Measurements from ENCODE around the gene ACAD9. TPM values are rescaled to one million over a fixed set of nuclear protein-coding genes. Genes with fewer than 3 reads are reported as not detected.

The ACAD9 gene
- total and polyA plus RNA-seq, 2 donors (not counting 1 experiment from before 2014, with no cell fraction given) = 33.6 to 41.6 TPM

- Histone ChIP-seq H3K27ac (ENCODE audit: insufficient read depth, low read length) (no peak overlapping the region), H3K9ac (ENCODE audit: insufficient read depth, low read length) (no peak overlapping the region), H2AFZ (ENCODE audit: low read length) (peak overlapping the region; percentile 10), H3K9me3 (ENCODE audit: control insufficient read depth, insufficient read depth, low read depth, low read length) (no peaks in the 10 kb centered on the region), H3K36me3 (ENCODE audit: control insufficient read depth, insufficient read depth, low read length) (no peaks in the 10 kb centered on the region), H3K4me3 (replicated peaks in 1 of 4; ENCODE audit: control extremely low read depth in 1 of 4, insufficient read depth in 1 of 4, low read depth in 3 of 4, low read length in 4 of 4) (peak overlapping the region; percentile 2 to 50 (median 32)), H3K27me3 (ENCODE audit: control insufficient read depth, insufficient read depth, low read length) (no peaks in the 10 kb centered on the region), H3K79me2 (ENCODE audit: control insufficient read depth, insufficient read depth, low read length) (no peaks in the 10 kb centered on the region), H3K4me2 (ENCODE audit: extremely low read depth, insufficient read depth, low read length) (peak overlapping the region; percentile 77), H4K20me1 (ENCODE audit: control insufficient read depth, extremely low read depth, insufficient read depth, low read length) (no peaks in the 10 kb centered on the region), H3K4me1 (ENCODE audit: control insufficient read depth, extremely low read depth, insufficient read depth, low read length) (peaks cover 2% of the 10 kb centered on the region)
- DNase-seq (ENCODE audit: low read depth in 2 of 2) = no peak
- TF ChIP-seq EZH2 (IDR thresholded peaks at IDR 0.05; ENCODE audit: low read length, missing control alignments) (no peak), CTCF (conservative IDR thresholded peaks at IDR 0.05 in 1 of 2, IDR thresholded peaks at IDR 0.05 in 1 of 2; ENCODE audit: low read depth in 1 of 2, low read length in 2 of 2) (peak in 1 of 2 donors; percentile 19)
Measured at GRCh38 chr3:128845119-128845777, 34.2 kb upstream of the ACAD9 start.

GRCh38 chr3:128845778-128846485 lies 33.5 kb upstream of the ACAD9 start:
- Histone ChIP-seq H3K79me2 (ENCODE audit: control insufficient read depth, insufficient read depth, low read length) (no peaks in the 10 kb centered on the region), H3K36me3 (ENCODE audit: control insufficient read depth, insufficient read depth, low read length) (no peaks in the 10 kb centered on the region), H2AFZ (ENCODE audit: low read length) (peak overlapping the region; percentile 10), H3K27me3 (ENCODE audit: control insufficient read depth, insufficient read depth, low read length) (no peaks in the 10 kb centered on the region), H4K20me1 (ENCODE audit: control insufficient read depth, extremely low read depth, insufficient read depth, low read length) (no peaks in the 10 kb centered on the region), H3K9me3 (ENCODE audit: control insufficient read depth, insufficient read depth, low read depth, low read length) (no peaks in the 10 kb centered on the region), H3K4me2 (ENCODE audit: extremely low read depth, insufficient read depth, low read length) (peak overlapping the region; percentile 77), H3K4me3 (replicated peaks in 1 of 4; ENCODE audit: control extremely low read depth in 1 of 4, insufficient read depth in 1 of 4, low read depth in 3 of 4, low read length in 4 of 4) (peak overlapping the region; percentile 2 to 50 (median 32)), H3K27ac (ENCODE audit: insufficient read depth, low read length) (no peak overlapping the region), H3K9ac (ENCODE audit: insufficient read depth, low read length) (no peak overlapping the region), H3K4me1 (ENCODE audit: control insufficient read depth, extremely low read depth, insufficient read depth, low read length) (peaks cover 2% of the 10 kb centered on the region)
- peak; percentile 60 to 64 for DNase-seq (ENCODE audit: low read depth in 2 of 2)
- TF ChIP-seq EZH2 (IDR thresholded peaks at IDR 0.05; ENCODE audit: low read length, missing control alignments) = no peak
- peak; percentile 52 to 53 for TF ChIP-seq CTCF (conservative IDR thresholded peaks at IDR 0.05 in 1 of 2, IDR thresholded peaks at IDR 0.05 in 1 of 2; ENCODE audit: low read depth in 1 of 2, low read length in 2 of 2)

GRCh38 chr3:128846486-128846891 lies 32.9 kb upstream of the ACAD9 start:
- no peak overlapping the region for H3K9ac ChIP-seq (ENCODE audit: insufficient read depth, low read length)
- DNase-seq (ENCODE audit: low read depth in 2 of 2) = no peak
- H2AFZ ChIP-seq (ENCODE audit: low read length) = peak overlapping the region; percentile 6
- no peaks in the 10 kb centered on the region for H3K79me2 ChIP-seq (ENCODE audit: control insufficient read depth, insufficient read depth, low read length)
- H3K27me3 ChIP-seq (ENCODE audit: control insufficient read depth, insufficient read depth, low read length) = no peaks in the 10 kb centered on the region
- H3K4me3 ChIP-seq (replicated peaks in 1 of 4; ENCODE audit: control extremely low read depth in 1 of 4, insufficient read depth in 1 of 4, low read depth in 3 of 4, low read length in 4 of 4) = no peak overlapping the region
- H3K9me3 ChIP-seq (ENCODE audit: control insufficient read depth, insufficient read depth, low read depth, low read length) = no peaks in the 10 kb centered on the region
- no peak for TF ChIP-seq CTCF (conservative IDR thresholded peaks at IDR 0.05 in 1 of 2, IDR thresholded peaks at IDR 0.05 in 1 of 2; ENCODE audit: low read depth in 1 of 2, low read length in 2 of 2)
- no peak for TF ChIP-seq EZH2 (IDR thresholded peaks at IDR 0.05; ENCODE audit: low read length, missing control alignments)
- H3K4me2 ChIP-seq (ENCODE audit: extremely low read depth, insufficient read depth, low read length) = no peak overlapping the region
- H3K36me3 ChIP-seq (ENCODE audit: control insufficient read depth, insufficient read depth, low read length) = no peaks in the 10 kb centered on the region
- H3K4me1 ChIP-seq (ENCODE audit: control insufficient read depth, extremely low read depth, insufficient read depth, low read length) = peaks cover 2% of the 10 kb centered on the region
- no peak overlapping the region for H3K27ac ChIP-seq (ENCODE audit: insufficient read depth, low read length)
- H4K20me1 ChIP-seq (ENCODE audit: control insufficient read depth, extremely low read depth, insufficient read depth, low read length) = no peaks in the 10 kb centered on the region
